GM18507 (cell line): Measurements from ENCODE around the gene TGFBR3.

Source experiments
- DNase-seq: peaks from one replicate; pipeline ENCODE4 v3.0.0; 2011; ENCODE audit warnings: low read depth; ENCODE audit not compliant: insufficient read length; ENCODE audit errors: extremely low spot score
- FAIRE-seq: peaks from 2 replicates; lab custom pipeline; 2011; peaks lifted over from hg19 to GRCh38; lab: Jason Lieb, UNC

TGFBR3 gene

GRCh38 chr1:91885716-91886506, at the start of gene TGFBR3:
Gene TGFBR3, minus strand, starts transcription at chr1:91886151. Its CDS starts 24,620 bp downstream, at chr1:91861531.
- FAIRE-seq (no peak), DNase-seq (peak; percentile 43)

GRCh38 chr1:91929250-91929649, 43.3 kb upstream of the TGFBR3 start:
- DNase-seq: no peak
- FAIRE-seq: no peak

- DNase-seq (no peak), FAIRE-seq (no peak)
Measured at GRCh38 chr1:91928026-91928425, 42.1 kb upstream of the TGFBR3 start.

GRCh38 chr1:91925644-91926435, 39.9 kb upstream of the TGFBR3 start:
- no peak for FAIRE-seq
- DNase-seq: no peak

GRCh38 chr1:91924146-91924545, 38.2 kb upstream of the TGFBR3 start:
- DNase-seq: no peak
- FAIRE-seq: no peak

GRCh38 chr1:91919962-91920361, 34.0 kb upstream of the TGFBR3 start:
- DNase-seq: no peak
- FAIRE-seq: no peak

GRCh38 chr1:91916811-91917460, 31.0 kb upstream of the TGFBR3 start:
- FAIRE-seq (no peak), DNase-seq (no peak)

- FAIRE-seq: no peak
- DNase-seq: no peak
Measured at GRCh38 chr1:91916046-91916445, 30.1 kb upstream of the TGFBR3 start.

- FAIRE-seq: no peak
- DNase-seq: no peak
Measured at GRCh38 chr1:91913018-91913417, 27.1 kb upstream of the TGFBR3 start.

- FAIRE-seq: no peak
- no peak for DNase-seq
Measured at GRCh38 chr1:91912266-91912665, 26.3 kb upstream of the TGFBR3 start.

- no peak for FAIRE-seq
- no peak for DNase-seq
Measured at GRCh38 chr1:91901231-91901630, 15.3 kb upstream of the TGFBR3 start.

- no peak for DNase-seq
- no peak for FAIRE-seq
Measured at GRCh38 chr1:91900562-91900961, 14.6 kb upstream of the TGFBR3 start.

GRCh38 chr1:91897016-91897415, 11.1 kb upstream of the TGFBR3 start:
- DNase-seq (no peak), FAIRE-seq (no peak)

- no peak for DNase-seq
- no peak for FAIRE-seq
Measured at GRCh38 chr1:91895832-91896556, 10.0 kb upstream of the TGFBR3 start.

- DNase-seq (no peak), FAIRE-seq (no peak)
Measured at GRCh38 chr1:91894036-91894761, 8.2 kb upstream of the TGFBR3 start.

GRCh38 chr1:91891969-91892368, 6.0 kb upstream of the TGFBR3 start:
- DNase-seq: no peak

GRCh38 chr1:91891454-91891853, 5.5 kb upstream of the TGFBR3 start:
- DNase-seq: no peak
- FAIRE-seq: no peak

More at GRCh38 chr1:91891969-91892368, 6.0 kb upstream of the TGFBR3 start:
- no peak for FAIRE-seq

GRCh38 chr1:91889717-91890459, 3.9 kb upstream of the TGFBR3 start:
- DNase-seq (no peak), FAIRE-seq (no peak)
